ENCODE data around the gene PIP5KL1. TPM values are rescaled to one million over a fixed set of nuclear protein-coding genes. Genes with fewer than 3 reads are reported as not detected.

The PIP5KL1 gene
- total RNA-seq, 1 experiment from 2014 or later: 7.8 TPM

DNA sequence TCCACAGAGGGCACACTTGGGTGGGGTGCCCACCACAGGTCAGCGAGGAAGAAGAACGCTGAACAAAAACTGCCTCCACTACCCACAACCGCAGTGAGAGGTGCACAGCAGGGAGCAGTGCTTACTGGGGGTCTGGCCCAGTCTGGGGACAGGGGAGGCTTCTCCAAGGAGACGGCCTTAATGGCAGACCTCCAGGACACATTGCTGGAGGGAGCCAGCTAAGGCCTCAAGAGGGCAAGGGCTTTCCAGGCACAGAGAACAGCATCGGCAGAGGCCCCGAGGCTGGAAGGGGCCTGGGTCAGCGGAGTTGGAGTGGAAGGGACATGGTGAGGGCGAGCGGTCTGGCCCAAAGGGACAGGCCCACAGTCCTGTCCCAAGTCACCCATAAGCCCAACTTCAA lies 15.4 kb upstream of the PIP5KL1 start:
- Histone ChIP-seq H3K27me3 (ENCODE audit: control insufficient read depth, insufficient read depth, low read length) (no peaks in the 10 kb centered on the region), H3K9me3 (ENCODE audit: control insufficient read depth, insufficient read depth, low read depth, low read length) (no peaks in the 10 kb centered on the region), H3K27ac (ENCODE audit: low read length) (peak overlapping the region; percentile 48), H3K4me3 (ENCODE audit: low read depth in 2 of 2, low read length in 2 of 2) (no peak overlapping the region), H3K36me3 (ENCODE audit: control insufficient read depth, insufficient read depth, low read length) (peaks cover 5% of the 10 kb centered on the region; the same call in 1 of the 2 replicates), H3K4me1 (ENCODE audit: control insufficient read depth, insufficient read depth, low read length) (peaks cover 84% of the 10 kb centered on the region)
- TF ChIP-seq REST (IDR thresholded peaks at IDR 0.05; ENCODE audit: insufficient read depth in 1 of 2, low read depth in 2 of 2, low read length in 1 of 2) (no peak), POLR2AphosphoS5 (IDR thresholded peaks at IDR 0.05; ENCODE audit: low read depth, low read length) (no peak), TCF7L2 (IDR thresholded peaks at IDR 0.05; ENCODE audit: low read depth, low read length) (no peak), SIN3A (IDR thresholded peaks at IDR 0.05; ENCODE audit: borderline replicate concordance, insufficient read depth, low read depth, low read length) (no peak)
- TF ChIP-seq, protein P1, sequence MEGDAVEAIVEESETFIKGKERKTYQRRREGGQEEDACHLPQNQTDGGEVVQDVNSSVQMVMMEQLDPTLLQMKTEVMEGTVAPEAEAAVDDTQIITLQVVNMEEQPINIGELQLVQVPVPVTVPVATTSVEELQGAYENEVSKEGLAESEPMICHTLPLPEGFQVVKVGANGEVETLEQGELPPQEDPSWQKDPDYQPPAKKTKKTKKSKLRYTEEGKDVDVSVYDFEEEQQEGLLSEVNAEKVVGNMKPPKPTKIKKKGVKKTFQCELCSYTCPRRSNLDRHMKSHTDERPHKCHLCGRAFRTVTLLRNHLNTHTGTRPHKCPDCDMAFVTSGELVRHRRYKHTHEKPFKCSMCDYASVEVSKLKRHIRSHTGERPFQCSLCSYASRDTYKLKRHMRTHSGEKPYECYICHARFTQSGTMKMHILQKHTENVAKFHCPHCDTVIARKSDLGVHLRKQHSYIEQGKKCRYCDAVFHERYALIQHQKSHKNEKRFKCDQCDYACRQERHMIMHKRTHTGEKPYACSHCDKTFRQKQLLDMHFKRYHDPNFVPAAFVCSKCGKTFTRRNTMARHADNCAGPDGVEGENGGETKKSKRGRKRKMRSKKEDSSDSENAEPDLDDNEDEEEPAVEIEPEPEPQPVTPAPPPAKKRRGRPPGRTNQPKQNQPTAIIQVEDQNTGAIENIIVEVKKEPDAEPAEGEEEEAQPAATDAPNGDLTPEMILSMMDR (IDR thresholded peaks at IDR 0.05): no peak
- no peak for DNase-seq (ENCODE audit: low read depth, low spot score)
- no TSS peak for BruUV-seq (replicated peaks)
- POLR2A ChIA-PET: no interaction called here
- intact Hi-C loops (cut with micrococcal nuclease; ENCODE audit: unreplicated experiment) (no loop called here), in situ Hi-C loops (cut with HindIII; ENCODE audit: low pct_unique_long_range_greater_than_20kb, low sequenced_read_pairs) (loop anchor here (25.0 kb wide), 1 partner anchor 141 kb away; no protein-coding TSS in a partner anchor)
- no peak for ATAC-seq
- CTCF ChIA-PET: no interaction called here

- Histone ChIP-seq H3K9me3 (ENCODE audit: control insufficient read depth, insufficient read depth, low read depth, low read length) (no peaks in the 10 kb centered on the region), H3K4me3 (ENCODE audit: low read depth in 2 of 2, low read length in 2 of 2) (no peak overlapping the region), H3K27me3 (ENCODE audit: control insufficient read depth, insufficient read depth, low read length) (no peaks in the 10 kb centered on the region), H3K27ac (ENCODE audit: low read length) (peak overlapping the region; percentile 48), H3K4me1 (ENCODE audit: control insufficient read depth, insufficient read depth, low read length) (peaks cover 84% of the 10 kb centered on the region), H3K36me3 (ENCODE audit: control insufficient read depth, insufficient read depth, low read length) (peaks cover 7% of the 10 kb centered on the region)
- no peak for TF ChIP-seq TCF7L2 (IDR thresholded peaks at IDR 0.05; ENCODE audit: low read depth, low read length)
- TF ChIP-seq SIN3A (IDR thresholded peaks at IDR 0.05; ENCODE audit: borderline replicate concordance, insufficient read depth, low read depth, low read length): no peak
- ChIA-PET POLR2A (no interaction called here), CTCF (no interaction called here)
- in situ Hi-C loops (cut with HindIII; ENCODE audit: low pct_unique_long_range_greater_than_20kb, low sequenced_read_pairs) (loop anchor here (25.0 kb wide), 1 partner anchor 142 kb away; no protein-coding TSS in a partner anchor), intact Hi-C loops (cut with micrococcal nuclease; ENCODE audit: unreplicated experiment) (no loop called here)
- DNase-seq (ENCODE audit: low read depth, low spot score) (no peak), ATAC-seq (no peak)
- no TSS peak for BruUV-seq (replicated peaks)
These were observed 14.8 kb upstream of the PIP5KL1 start for GRCh38 chr9:127945338-127945737.

- no TSS peak for BruUV-seq (replicated peaks)
- peaks cover 7% of the 10 kb centered on the region for H3K36me3 ChIP-seq (ENCODE audit: control insufficient read depth, insufficient read depth, low read length)
- intact Hi-C loops (cut with micrococcal nuclease; ENCODE audit: unreplicated experiment): loop anchor here (5.0 kb wide), 2 partner anchors 33 to 93 kb away; no protein-coding TSS in a partner anchor
- in situ Hi-C loops (cut with HindIII; ENCODE audit: low pct_unique_long_range_greater_than_20kb, low sequenced_read_pairs): loop anchor here (25.0 kb wide), 1 partner anchor 143 kb away; no protein-coding TSS in a partner anchor
- H3K4me3 ChIP-seq (ENCODE audit: low read depth in 2 of 2, low read length in 2 of 2): no peak overlapping the region
- H3K27me3 ChIP-seq (ENCODE audit: control insufficient read depth, insufficient read depth, low read length): no peaks in the 10 kb centered on the region
- peak overlapping the region; percentile 17; the same call in 1 of the 2 replicates for H3K27ac ChIP-seq (ENCODE audit: low read length)
- no peak for DNase-seq (ENCODE audit: low read depth, low spot score)
- ChIA-PET CTCF (interaction anchor here (0.6 to 1.3 kb wide), 2 partner anchors 83 to 90 kb away, joined by 6 to 8 read pairs; no protein-coding TSS in a partner anchor), POLR2A (no interaction called here)
- TF ChIP-seq REST (IDR thresholded peaks at IDR 0.05; ENCODE audit: insufficient read depth in 1 of 2, low read depth in 2 of 2, low read length in 1 of 2): no peak
- TF ChIP-seq, protein P1 (IDR thresholded peaks at IDR 0.05): no peak
- TF ChIP-seq TCF7L2 (IDR thresholded peaks at IDR 0.05; ENCODE audit: low read depth, low read length): no peak
- no peak for TF ChIP-seq POLR2AphosphoS5 (IDR thresholded peaks at IDR 0.05; ENCODE audit: low read depth, low read length)
- no peak for TF ChIP-seq SIN3A (IDR thresholded peaks at IDR 0.05; ENCODE audit: borderline replicate concordance, insufficient read depth, low read depth, low read length)
- ATAC-seq: no peak
- H3K9me3 ChIP-seq (ENCODE audit: control insufficient read depth, insufficient read depth, low read depth, low read length): no peaks in the 10 kb centered on the region
- H3K4me1 ChIP-seq (ENCODE audit: control insufficient read depth, insufficient read depth, low read length): peaks cover 84% of the 10 kb centered on the region
These were observed 14.1 kb upstream of the PIP5KL1 start for GRCh38 chr9:127944586-127945218.

Measured in Panc1 (cell line).